ENCODE results near the gene OR2T5.

DNA sequence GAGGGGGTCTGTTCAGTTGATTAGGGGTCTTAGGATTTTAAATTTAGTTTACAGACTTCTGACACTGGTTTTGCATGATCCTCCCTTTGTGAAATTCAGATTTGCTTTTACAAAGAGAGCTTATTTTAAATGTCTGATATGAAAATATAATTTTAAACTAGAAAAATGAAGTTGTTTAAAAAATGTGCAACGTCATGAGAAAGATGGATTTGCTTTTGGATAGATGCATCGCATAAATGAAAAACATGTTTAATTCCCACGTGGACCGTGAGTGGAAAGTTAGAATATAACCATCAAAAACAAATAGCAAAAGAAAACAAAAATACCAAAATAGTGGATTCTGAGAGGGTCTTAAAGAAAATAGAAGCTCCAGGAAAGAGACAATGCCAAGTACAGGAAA lies 17.2 kb upstream of the OR2T5 start:
- TF ChIP-seq CTCF (IDR thresholded peaks at IDR 0.05; ENCODE audit: low read length) (no peak), EZH2 (IDR thresholded peaks at IDR 0.05; ENCODE audit: borderline replicate concordance, low read length) (no peak)
